ENCODE measurements around the gene PNKD. TPM values are rescaled to one million over a fixed set of nuclear protein-coding genes. Genes with fewer than 3 reads are reported as not detected.
A peak's percentile ranks its signal among the peaks of the same experiment; 100 is the strongest.

PNKD gene
- total and polyA plus RNA-seq, 2 of the 8 experiments (the other 6 are each of a cell fraction or from before 2014, with no cell fraction given) = 43.9 to 65.4 TPM

- no peak for TF ChIP-seq MAX (IDR thresholded peaks at IDR 0.05)
- no peak for TF ChIP-seq ZNF274 (IDR thresholded peaks at IDR 0.05; ENCODE audit: borderline replicate concordance, extremely low read depth, low read length)
- TF ChIP-seq SUZ12 (IDR thresholded peaks at IDR 0.05; ENCODE audit: low read length) = no peak
- peak; percentile 44 for TF ChIP-seq POLR2AphosphoS5 (IDR thresholded peaks at IDR 0.05; ENCODE audit: low read depth, low read length)
- no peak for TF ChIP-seq TAF7 (optimal IDR thresholded peaks at IDR 0.05; ENCODE audit: borderline replicate concordance, low read depth, low read length)
- no peak for TF ChIP-seq TEAD4 (IDR thresholded peaks at IDR 0.05; ENCODE audit: low read depth, low read length)
- no peak for TF ChIP-seq CHD7 (IDR thresholded peaks at IDR 0.05; ENCODE audit: insufficient replicate concordance, low read length)
- TF ChIP-seq USF2 (IDR thresholded peaks at IDR 0.05; ENCODE audit: low read length) = no peak
- TF ChIP-seq RFX5 (IDR thresholded peaks at IDR 0.05; ENCODE audit: borderline replicate concordance, low read depth, low read length) = no peak
Observed at GRCh38 chr2:218269900-218270720, at the start of gene PNKD, which contains the start of gene AAMP (continued).
